Neural crest cell (in vitro differentiated cells): ENCODE measurements around the gene MTFP1. TPM values are rescaled to one million over a fixed set of nuclear protein-coding genes. Genes with fewer than 3 reads are reported as not detected.
"Not testable (repeated sequence)": the region's sequence is repeated elsewhere in the genome, so short reads cannot be mapped to it uniquely, and the experiment has no call there.

Experiments
- DNase-seq: peaks from one replicate; pipeline ENCODE4 v3.0.0; 2021; ENCODE audit warnings: low read depth, mixed read lengths, low spot score
- H3K27ac Mint-ChIP-seq: one replicate; pipeline ENCODE4 v1.8.0; 2021; ENCODE audit warnings: mild to moderate bottlenecking, mixed read lengths; ENCODE audit not compliant: unreplicated experiment
- H3K27me3 Mint-ChIP-seq: 2 replicates; pipeline ENCODE4 v1.8.0; 2021; ENCODE audit warnings: low read depth, mild to moderate bottlenecking, mixed read lengths
- H3K36me3 Mint-ChIP-seq: 2 replicates; pipeline ENCODE4 v1.8.0; 2021; ENCODE audit warnings: low read depth, mild to moderate bottlenecking, mixed read lengths
- H3K4me1 Mint-ChIP-seq: 2 replicates; pipeline ENCODE4 v1.8.0; 2021; ENCODE audit warnings: mixed read lengths
- H3K4me3 Mint-ChIP-seq: one replicate; pipeline ENCODE4 v1.8.0; 2021; ENCODE audit warnings: mild to moderate bottlenecking, mixed read lengths
- H3K9me3 Mint-ChIP-seq: 2 replicates; pipeline ENCODE4 v1.8.0; 2021; ENCODE audit warnings: mixed read lengths
- CTCF ChIP-seq: fragments of 200-600 bp; sonication (generic); conservative IDR thresholded peaks from 2 replicates; pipeline ENCODE4 v1.5.0; 2021; ENCODE audit warnings: antibody characterized with exemption, mild to moderate bottlenecking
- total RNA-seq: library from RNA; stranded (reverse); gene quantifications from 2 replicates; pipeline ENCODE4 v1.2.1, GENCODE V29; 2021

Gene MTFP1
- total RNA-seq, 1 donor from 2014 or later: 37.4 TPM

GRCh38 chr22:30460147-30460546 lies 34.6 kb downstream of the MTFP1 start:
- Mint-ChIP-seq H3K27me3 (peaks cover 6% of the 10 kb centered on the region), H3K36me3 (no peaks in the 10 kb centered on the region), H3K4me3 (no peak overlapping the region), H3K4me1 (no peaks in the 10 kb centered on the region), H3K9me3 (no peaks in the 10 kb centered on the region), H3K27ac (no peak overlapping the region)
- TF ChIP-seq CTCF: no peak
- DNase-seq: no peak

GRCh38 chr22:30460555-30460954 lies 35.0 kb downstream of the MTFP1 start:
- not testable (repeated sequence) for H3K9me3 Mint-ChIP-seq, H3K36me3 Mint-ChIP-seq, DNase-seq, H3K4me1 Mint-ChIP-seq, H3K4me3 Mint-ChIP-seq, H3K27ac Mint-ChIP-seq
- peaks cover 10% of the 10 kb centered on the region for H3K27me3 Mint-ChIP-seq

- no peak overlapping the region for H3K4me3 Mint-ChIP-seq
- H3K4me1 Mint-ChIP-seq: no peaks in the 10 kb centered on the region
- H3K36me3 Mint-ChIP-seq: no peaks in the 10 kb centered on the region
- peaks cover 38% of the 10 kb centered on the region for H3K27me3 Mint-ChIP-seq
- no peak for TF ChIP-seq CTCF
- H3K9me3 Mint-ChIP-seq: no peaks in the 10 kb centered on the region
- DNase-seq: no peak
- no peak overlapping the region for H3K27ac Mint-ChIP-seq
Measured at GRCh38 chr22:30469165-30469564, 43.6 kb downstream of the MTFP1 start.

- no peak for DNase-seq
- H3K27me3 Mint-ChIP-seq: peaks cover 26% of the 10 kb centered on the region
- H3K9me3 Mint-ChIP-seq: no peaks in the 10 kb centered on the region
- H3K4me1 Mint-ChIP-seq: no peaks in the 10 kb centered on the region
- H3K4me3 Mint-ChIP-seq: no peak overlapping the region
- TF ChIP-seq CTCF: no peak
- no peaks in the 10 kb centered on the region for H3K36me3 Mint-ChIP-seq
- no peak overlapping the region for H3K27ac Mint-ChIP-seq
Measured at GRCh38 chr22:30470655-30471054, 45.1 kb downstream of the MTFP1 start.

- no peak within 1 kb of the TSS for H3K4me3 Mint-ChIP-seq
- H3K36me3 Mint-ChIP-seq: no peaks in the 10 kb centered on the region
- H3K4me1 Mint-ChIP-seq: no peaks in the 10 kb centered on the region
- no peak within 1 kb of the TSS for H3K27ac Mint-ChIP-seq
- no peaks in the 10 kb centered on the region for H3K9me3 Mint-ChIP-seq
- peaks cover 24% of the 10 kb centered on the region for H3K27me3 Mint-ChIP-seq
- DNase-seq: no peak
- no peak for TF ChIP-seq CTCF
Measured at GRCh38 chr22:30471616-30472318, 46.2 kb downstream of the MTFP1 start, which contains the start of gene SEC14L3. TSS of gene SEC14L3 (minus strand) at chr22:30472017. CDS start at chr22:30471958, 59 bp downstream.

- no peaks in the 10 kb centered on the region for H3K9me3 Mint-ChIP-seq
- no peak for DNase-seq
- no peak for TF ChIP-seq CTCF
- peaks cover 22% of the 10 kb centered on the region for H3K27me3 Mint-ChIP-seq
- no peak overlapping the region for H3K27ac Mint-ChIP-seq
- H3K4me3 Mint-ChIP-seq: no peak overlapping the region
- no peaks in the 10 kb centered on the region for H3K4me1 Mint-ChIP-seq
- no peaks in the 10 kb centered on the region for H3K36me3 Mint-ChIP-seq
Measured at GRCh38 chr22:30472994-30473720, 47.6 kb downstream of the MTFP1 start.
